HG03139 (cell line): ENCODE results near the gene CCT8.
"Not testable (repeated sequence)": the region's sequence is repeated elsewhere in the genome, so short reads cannot be mapped to it uniquely, and the experiment has no call there.

Experiments
- ATAC-seq: cut with Tn5 transposase; IDR thresholded peaks from one replicate; pipeline ENCODE4 v1.9.1; 2021; ENCODE audit not compliant: unreplicated experiment

Gene CCT8

GRCh38 chr21:29022166-29022565 is 51.3 kb downstream of the CCT8 start:
- no peak for ATAC-seq

DNA sequence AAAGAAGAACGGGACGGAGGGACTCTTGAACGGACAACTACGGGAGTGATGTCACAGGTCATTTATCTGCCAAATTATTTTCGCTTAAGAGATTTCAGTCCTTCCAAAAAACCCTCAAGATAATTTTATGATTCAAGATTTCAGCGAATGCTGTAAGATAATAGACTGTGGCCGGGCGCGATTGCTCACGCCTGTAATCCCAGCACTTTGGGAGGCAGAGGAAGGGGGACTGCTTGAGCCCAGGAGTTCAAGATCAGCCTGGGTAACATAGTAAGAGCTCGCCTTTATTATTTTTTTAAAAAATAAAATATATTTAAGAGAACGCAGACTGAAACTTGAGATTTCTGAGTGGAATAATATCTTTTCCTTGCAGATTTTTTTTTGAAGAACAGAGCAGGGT is 54.9 kb downstream of the CCT8 start:
- no peak for ATAC-seq

- ATAC-seq = no peak
Measured at GRCh38 chr21:29017639-29018237, 55.7 kb downstream of the CCT8 start.

DNA sequence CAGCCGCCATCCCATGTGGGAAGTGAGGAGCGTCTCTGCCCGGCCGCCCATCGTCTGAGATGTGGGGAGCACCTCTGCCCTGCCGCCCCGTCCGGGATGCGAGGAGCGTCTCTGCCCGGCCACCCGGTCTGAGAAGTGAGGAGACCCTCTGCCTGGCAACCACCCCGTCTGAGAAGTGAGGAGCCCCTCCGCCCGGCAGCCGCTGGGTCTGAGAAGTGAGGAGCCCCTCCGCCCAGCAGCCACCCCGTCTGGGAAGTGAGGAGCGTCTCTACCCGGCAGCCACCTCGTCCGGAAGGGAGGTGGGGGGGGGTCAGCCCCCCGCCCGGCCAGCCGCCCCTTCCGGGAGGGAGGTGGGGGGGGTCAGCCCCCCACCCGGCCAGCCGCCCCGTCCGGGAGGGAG is 62.2 kb downstream of the CCT8 start:
- ATAC-seq = not testable (repeated sequence)

GRCh38 chr21:29008367-29008766 is 65.1 kb downstream of the CCT8 start:
- no peak for ATAC-seq

DNA sequence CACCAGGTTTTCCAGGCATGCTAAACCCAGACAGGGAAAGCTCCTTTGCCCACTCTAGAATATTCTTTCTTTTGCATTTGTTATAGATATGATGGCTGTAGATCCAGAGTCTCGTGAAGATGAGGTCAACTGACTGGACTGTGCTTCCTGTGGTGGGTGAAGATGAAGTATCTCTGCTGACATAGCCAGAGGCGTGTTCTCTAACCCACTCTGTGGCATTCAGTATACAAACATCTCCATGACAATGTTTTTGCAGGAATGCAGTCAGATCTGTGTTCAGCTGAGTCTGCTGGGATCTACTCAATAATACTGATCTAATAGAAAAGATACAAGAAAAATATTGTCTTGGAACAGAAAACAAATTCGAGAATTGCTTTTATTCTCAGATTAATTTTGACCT is 65.6 kb downstream of the CCT8 start:
- no peak for ATAC-seq

DNA sequence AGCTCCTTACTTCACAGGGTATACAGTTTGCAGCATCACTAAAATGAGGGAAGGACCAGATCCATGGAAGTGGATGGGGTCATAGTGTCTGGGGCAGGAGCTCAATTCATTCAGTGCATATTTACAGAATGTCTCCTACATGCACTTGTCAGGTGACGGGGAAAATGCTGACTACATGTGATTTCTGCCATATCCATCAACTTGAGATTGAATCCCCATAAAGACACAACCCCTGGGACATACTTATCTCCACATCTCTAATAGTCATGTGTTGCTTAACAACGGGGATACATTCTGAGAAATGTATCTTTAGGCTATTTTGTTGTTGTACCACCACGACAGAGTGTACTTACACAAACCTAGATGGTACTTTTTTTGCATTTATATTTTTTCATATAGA is 66.3 kb downstream of the CCT8 start:
- no peak for ATAC-seq
